GM18508 (cell line): ENCODE data around the gene USP33.
"Not testable (repeated sequence)": the region's sequence is repeated elsewhere in the genome, so short reads cannot be mapped to it uniquely, and the experiment has no call there.

Experiments
- ATAC-seq: cut with Tn5 transposase; IDR thresholded peaks from one replicate; pipeline ENCODE4 v1.9.1; 2021; ENCODE audit warnings: moderate number of reproducible peaks; ENCODE audit not compliant: insufficient read depth, unreplicated experiment

The USP33 gene

DNA sequence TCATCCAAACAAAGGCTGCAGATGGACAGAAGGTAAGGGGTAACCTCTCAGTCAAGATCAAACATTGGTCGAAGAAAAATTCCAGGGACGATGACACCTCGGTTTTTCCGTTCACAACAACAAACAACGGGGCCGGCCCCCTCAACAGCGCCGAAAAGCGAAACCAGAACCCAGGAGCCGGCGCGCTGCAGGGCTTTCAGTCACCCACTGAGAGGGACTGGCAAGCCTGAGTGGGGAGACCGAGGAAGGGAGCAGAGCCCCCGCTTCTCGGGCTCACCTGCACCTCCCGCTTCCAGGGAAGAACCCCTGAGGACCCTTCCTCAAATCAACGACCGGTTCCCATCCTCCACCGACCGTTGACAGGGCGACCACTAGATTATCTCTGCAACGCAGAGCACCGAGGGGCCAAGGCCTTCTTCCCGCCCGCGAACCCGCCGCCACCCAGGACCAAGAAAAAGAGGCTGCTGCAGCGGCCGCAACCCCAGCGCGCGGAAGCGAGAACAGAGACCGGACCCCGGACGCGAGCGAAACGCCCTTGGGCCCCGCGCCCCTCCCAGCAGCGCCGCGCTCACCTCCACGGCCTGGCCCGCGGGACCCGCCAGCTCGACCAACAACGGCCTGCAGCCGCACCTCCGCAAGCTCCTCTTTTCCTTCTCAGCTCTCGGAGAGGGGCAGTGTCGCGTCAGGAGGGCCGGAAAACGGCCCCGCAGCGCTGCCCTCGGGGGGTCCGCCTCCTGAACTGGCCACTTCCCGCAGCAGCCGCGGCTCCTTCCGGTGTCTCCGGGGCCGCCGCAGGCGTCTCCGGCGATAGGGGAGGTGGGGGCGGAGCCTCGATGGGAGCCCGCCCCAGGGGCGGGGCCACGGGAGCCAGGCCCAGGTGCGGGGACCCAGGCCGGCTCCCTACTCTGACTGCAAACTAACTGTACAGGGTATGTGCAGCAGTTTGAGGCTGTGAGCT lies at the start of gene USP33:
Gene USP33, minus strand, starts transcription at position 782 of the 958 bp plus-strand sequence. CDS start 18,155 bp downstream, outside the sequence.
- peak; percentile 77 for ATAC-seq

DNA sequence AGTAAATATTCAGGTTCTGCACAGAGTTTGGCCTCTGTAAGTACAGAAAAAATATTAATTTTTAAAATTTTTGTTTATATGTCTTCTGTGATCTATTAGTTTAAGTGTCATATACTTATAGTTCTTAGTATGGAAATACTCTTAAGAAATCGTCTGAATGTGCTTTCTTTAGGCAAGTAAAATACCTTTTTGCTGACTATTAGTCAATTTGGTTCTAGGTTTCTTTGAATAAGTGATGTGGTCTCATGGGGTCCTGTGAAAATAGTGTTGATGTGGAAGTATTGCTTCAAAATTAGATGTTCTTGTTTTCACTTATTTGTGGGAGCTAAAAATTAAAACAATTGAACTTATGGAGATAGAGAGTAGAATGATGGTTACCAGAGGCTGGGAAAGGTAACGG lies 43.7 kb upstream of the USP33 start:
- ATAC-seq: no peak

DNA sequence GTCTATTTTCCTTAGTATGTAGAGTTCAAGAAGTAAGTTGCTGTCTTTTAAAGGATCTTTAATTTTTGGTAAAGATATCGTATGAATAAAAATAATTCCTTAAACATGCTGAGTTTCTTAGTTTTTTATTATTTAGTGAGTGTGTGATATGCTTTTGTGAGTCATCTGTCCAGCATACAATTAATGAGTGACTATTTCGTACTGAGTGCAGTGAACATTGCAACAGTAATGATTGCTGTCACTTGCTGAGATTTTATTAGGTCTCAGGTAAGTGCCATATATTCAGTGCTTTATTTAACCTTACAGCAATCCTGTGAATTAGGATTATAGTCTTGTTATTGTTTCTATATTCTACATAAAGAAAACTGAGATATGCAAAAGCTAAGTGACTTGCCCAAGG lies 42.4 kb upstream of the USP33 start:
- no peak for ATAC-seq

DNA sequence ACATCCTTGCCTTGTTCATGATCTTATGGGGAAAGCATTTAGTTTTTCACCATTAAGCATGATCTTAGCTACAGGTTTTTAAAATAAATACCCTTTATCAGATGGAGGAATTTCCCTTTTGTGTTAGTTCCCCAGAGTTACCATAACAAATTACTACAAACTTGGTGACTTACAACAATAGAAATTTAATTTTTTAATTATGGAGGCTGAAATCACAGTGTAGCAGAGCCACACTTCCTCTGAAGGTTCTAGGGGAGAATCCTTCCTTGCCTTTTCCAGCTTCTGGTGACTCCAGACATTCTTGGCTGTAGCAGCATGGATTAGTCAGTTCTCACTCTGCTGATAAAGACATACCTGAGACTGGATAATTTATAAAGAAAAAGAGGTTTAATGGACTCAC lies 38.3 kb upstream of the USP33 start:
- ATAC-seq: no peak

DNA sequence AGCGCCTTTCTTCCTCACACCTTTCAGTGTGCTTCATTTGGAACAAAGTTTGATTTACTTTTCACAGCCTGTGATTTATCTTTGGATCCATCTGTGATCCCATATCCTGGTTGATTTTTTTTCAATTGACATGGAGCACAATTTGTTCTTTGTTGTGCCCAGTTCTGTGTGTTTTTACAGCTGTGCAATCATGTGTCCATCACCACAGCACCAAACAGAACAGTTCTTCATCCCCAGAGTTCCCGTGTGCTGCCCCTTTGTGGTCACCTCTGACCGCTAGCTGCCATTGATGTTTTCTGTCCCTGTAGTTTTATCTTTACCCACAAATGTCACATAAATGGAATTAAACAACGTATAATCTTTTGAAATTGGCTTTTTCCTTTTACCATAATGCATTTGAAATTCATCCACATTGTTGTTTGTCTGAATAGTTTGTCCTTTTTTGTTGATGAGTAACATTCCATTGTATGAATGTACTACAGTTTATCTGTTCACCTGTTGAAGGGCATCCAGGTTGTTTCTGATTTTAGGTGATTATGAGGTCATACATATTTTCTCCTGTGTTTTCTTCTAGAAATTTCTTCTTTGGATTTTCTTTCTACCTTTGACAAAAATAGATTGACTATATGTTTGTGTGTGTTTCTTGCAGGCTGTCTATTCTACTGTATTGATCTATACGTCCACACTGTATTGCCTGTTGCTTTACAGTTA lies 37.2 kb upstream of the USP33 start:
- ATAC-seq: no peak

DNA sequence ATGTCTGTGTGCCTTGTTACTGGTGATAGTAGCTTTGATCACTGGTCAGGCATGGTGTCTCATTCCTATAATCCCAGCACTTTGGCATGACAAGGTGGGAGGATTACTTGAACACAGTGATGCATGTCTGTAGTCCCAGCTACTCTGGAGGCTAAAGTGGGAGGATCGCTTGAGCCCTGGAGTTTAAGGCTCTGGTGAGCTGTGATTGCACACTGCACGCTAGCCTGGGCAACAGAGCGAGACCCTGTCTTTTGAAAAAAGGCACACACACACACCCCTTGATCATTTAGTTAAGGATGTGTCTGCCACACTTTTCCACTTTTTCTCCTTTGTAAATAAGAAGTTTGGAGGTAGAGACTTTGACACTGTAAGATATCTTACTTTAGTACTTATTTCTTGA lies 34.9 kb upstream of the USP33 start:
- no peak for ATAC-seq

DNA sequence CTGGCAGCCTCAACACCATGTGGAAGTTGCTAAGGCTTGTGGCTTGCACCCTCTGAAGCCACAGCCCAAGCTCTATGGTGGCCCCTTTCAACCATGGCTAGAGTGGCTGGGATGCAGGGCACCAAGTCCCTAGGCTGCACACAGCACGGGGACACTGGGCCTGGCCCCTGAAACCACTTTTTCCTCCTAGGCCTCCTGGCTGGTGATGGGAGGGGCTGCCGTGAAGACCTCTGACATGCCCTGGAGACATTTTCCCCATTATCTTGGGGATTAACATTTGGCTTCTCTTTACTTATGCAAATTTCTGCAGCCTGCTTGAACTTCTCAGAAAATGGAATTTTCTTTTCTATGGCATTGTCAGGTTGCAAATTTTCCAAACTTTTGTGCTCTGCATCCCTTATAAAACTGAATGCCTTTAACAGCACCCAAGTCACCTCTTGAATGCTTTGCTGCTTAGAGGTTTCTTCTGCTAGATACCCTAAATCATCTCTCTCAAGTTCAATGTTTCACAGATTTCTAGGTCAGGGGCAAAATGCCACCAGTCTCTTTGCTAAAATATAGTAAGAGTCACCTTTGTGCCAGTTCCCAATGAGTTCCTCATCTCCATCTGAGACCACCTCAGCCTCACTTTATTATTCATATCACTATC lies 26.6 kb upstream of the USP33 start:
- not testable (repeated sequence) for ATAC-seq

DNA sequence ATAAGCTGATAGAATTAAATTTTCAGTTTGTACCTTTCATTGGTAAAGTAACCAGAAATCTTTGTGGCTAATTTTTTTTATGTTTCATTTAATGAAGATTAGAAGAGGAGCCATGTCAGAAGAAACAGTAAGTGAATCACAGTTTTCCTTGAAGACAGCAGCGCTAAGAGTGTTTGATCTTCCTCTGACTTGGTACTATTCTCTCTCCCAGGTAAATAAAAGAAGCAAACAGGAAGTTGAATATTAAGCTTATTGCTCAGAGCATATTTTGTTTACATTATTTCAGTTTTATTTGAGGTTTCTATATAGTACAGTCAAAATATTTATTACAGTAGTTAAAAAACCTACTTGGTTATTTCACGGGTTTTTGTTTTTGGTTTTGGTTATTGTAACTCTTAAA lies 23.5 kb upstream of the USP33 start:
- no peak for ATAC-seq

DNA sequence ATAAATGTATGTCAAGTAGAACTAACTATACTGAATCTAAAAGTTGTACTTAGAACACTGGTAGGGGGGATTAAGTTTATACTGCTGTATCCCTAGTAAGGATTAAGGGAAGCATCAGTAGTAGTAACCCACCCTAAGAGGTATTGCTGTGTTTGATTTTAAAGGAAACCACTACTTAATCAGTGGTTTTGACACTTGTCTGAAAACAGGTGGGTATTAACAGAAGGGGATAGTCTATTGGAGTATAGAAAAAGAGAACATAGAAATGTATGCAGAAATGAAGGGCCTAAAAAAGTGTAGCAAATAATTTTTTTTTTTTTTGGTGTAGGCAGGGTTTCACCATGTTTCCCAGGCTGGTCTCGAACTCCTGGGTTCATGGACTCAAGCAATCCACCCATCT lies 22.0 kb upstream of the USP33 start:
- ATAC-seq: no peak

DNA sequence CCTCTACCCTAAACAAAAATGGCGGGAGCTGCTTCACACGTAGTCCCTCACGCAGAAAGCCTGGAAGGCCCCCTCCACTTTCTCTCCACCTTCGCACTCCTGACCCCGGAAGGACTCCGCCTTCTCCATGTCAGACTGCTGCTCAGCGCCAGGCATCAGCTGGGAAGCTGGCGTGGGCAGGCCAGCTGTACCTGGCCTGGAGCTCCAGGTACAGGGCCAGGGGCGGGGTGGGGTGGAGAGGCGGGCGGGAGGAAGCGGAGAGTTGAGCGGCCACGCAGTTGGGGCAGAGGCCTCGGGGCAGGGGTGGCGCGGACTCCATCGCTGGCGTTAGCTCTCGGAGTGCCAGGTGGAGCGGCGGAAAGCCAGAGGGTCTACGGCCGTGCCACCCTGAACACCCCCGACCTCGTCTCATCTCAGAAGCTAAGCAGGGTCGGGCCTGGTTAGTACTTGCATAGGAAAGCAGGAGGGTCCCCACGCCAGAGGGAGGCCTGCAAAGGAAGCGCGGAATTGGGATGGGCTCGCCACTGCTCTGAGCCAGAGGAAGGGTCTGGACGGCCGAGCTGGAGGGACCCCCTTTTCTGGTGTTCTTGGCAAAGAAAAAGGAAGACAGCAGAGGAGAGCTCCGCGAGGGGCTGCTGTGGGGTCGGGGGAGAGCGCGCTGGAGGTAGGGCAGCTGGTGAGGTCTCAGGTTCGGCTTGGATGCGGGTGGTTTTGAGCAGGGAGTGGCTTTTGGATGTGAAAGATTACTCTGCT lies 20.1 kb upstream of the USP33 start, which contains the start of gene MIGA1:
Gene MIGA1, plus strand, starts transcription at position 121 of the 753 bp plus-strand sequence. CDS start 3,604 bp downstream, outside the sequence.
- peak; percentile 78 for ATAC-seq

DNA sequence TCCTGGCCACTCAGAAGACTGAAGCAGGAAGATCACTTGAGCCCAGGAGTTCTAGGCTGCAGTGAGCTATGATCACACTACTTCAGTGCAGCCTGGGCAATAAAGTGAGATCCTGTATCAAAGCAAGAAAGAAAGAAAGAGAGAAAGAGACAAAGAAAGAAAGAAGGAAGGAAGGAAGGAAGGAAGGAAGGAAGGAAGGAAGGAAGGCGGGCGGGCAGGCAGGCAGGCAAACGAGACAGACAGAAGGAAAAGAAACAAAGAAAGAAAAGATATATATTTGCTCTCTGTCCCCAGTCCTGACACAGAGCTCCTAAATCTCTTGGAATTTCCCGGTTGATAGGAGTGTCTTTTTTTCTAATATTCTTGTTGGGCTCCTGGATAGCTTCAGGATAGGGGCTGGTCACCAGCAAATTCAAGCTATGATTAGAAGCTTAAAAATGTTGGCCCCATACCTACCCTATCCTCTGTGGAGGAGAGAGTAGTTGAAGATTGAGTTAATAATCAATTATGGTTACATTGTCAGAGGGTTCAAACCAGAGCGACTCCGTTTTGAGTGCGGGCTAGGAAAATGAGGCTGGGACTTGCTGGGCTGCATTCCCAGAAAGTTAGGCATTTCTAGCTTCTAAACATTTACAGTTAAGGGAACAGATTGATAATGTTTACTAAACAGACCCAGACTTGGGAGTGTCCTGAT lies 16.5 kb upstream of the USP33 start:
- no peak for ATAC-seq

DNA sequence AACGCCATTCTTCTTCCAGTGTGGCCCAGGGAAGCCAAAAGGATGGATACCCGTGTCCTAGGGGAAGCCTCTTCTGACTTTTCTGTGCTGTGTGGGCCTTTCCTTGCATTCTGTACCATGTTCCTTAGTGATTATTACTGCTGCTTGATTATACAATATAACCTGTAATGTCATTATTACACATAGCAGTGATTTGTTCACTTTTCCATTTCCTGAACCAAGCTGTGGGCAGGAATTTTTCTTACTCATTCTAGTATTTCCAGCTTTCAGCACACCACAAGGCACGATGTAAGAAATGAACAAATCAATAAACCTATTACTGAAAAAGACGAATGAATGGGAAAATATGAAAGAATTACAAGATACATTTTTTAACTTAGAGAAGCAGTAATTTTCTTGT lies 8.4 kb upstream of the USP33 start:
- no peak for ATAC-seq

DNA sequence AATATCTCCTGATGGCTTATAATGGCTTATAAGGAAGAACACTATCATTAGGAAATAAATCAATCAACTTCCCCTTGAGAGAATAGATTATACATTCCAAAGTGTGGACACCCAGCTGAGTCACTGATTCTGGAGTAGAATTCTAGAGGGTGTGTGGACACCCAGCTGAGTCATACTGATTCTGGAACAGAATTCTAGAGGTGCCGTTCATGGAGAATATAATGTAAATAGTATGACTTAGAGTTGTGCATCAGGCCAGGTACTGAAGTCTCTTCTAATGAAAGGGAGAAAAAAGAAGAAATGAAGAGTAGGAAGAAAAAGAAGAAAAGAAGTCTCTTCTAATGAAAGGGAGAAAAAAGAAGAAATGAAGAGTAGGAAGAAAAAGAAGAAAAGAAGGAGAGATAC lies 2.4 kb upstream of the USP33 start:
- no peak for ATAC-seq

DNA sequence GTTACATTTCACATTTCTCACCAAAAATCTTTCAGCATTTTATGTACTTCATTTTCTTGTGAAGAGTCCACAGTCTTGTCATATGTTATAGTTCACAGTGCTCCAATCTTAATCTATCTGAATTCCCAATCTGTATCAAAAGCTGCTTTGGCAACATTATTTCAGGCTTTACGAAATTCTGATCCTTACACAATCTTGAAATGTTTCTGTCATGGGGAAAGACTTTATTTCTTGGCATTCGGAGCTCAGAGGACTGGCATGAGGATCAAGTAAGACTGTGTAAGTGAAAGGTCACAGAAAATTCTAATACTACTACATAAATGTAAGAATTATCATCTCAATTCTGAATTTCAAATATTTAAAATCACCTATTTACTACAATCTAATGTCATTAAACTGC lies 2.0 kb downstream of the USP33 start:
- ATAC-seq: no peak

DNA sequence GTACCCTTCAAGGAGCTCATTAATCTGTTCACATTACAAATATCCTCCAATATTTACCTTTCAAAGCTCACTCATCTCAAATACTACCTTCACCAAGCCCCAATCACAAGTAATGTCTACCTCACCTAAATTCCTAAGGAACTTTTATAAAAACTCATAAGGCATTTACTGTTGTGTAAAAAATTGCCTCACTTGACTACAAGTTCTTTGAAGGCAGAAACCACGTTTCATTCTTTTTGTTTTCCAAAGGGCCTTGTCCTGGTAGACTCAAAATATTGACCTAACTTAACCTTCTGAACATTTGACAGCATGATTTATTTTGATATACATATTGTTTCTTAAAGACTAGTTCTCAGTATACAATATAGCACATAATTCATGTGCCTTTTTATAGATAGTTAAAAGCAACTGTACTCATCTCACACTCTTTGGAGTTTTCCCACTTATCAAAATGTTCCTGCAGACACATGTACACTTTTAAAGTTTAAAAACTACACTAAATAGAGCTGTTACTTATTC lies 2.5 kb downstream of the USP33 start:
- no peak for ATAC-seq

DNA sequence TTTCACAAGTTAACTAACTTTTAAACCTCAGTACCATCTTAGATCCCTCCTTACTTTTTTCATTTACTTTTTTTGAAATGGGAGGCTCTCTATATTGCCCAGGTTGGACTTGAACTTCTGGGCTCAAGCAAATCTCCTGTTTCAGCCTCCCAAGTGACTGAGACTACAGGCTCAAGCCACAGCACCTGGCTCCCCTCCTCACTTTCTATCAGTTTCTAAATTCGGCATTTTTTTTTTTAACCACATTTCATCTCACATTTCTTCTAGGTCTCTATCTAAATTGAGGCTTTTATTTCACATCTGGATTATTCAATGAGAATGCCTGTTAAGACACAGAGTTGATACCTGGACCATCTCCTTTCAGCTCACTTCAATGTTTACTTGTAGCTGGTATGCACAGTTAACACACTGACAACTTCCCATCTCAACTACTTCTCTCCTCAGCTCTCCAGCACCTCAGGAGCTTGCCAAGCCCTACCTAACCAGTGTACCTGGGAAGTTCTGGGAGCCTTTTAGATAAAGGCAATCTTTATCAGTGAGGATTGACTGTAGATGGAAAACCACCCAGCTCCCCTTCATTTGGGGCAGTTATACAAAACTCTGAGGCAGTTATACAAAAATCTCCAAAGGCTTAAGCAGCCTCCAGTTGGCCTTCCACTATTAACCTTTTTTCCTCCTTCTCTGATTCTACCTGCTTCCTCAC lies 3.4 kb downstream of the USP33 start:
- no peak for ATAC-seq

DNA sequence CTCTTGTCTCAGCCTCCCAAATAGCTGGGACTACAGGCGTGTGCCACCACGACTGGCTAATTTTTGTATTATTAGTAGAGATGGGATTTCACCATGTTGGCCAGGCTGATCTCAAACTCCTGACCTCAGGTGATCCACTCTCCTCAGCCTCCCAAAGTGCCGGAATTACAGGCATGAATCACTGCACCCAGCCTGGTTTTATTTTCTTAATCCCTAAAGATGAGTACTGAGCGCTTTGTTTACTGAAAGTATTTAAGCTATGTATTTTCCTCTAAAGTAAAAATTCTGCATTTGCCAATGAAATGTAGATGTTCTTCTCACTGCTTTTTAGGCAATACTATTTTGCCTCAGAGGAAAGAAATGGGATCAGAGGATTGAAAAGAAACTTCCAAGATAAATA lies 10.2 kb downstream of the USP33 start:
- not testable (repeated sequence) for ATAC-seq

DNA sequence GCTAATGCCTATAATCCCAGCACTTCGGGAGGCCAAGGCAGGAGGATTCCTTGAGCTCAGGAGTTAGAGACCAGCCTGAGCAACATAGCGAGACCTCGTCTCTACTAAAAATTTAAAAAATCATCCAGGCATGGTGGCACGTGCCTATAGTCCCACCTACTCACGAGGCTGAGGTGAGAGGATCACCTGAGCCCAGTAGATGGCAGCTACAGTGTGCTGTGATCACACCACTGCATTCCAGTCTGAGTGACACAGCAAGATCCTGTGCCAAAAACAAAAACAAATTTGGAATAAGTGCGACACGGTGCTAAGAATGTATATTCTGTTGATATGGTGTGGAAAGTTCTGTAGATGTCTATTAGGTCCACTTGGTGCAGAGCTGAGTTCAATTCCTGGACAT lies 15.1 kb downstream of the USP33 start:
- no peak for ATAC-seq
